Suprapubic skin (tissue), 4 donors: ENCODE data around the gene RGS1. TPM values are rescaled to one million over a fixed set of nuclear protein-coding genes. Genes with fewer than 3 reads are reported as not detected.

ENCODE experiments used
- DNase-seq, 2 donors: peaks; one replicate each; pipeline ENCODE4 v3.0.0-alpha.2; 2019; ENCODE audit warnings: low spot score in 2 of 2
- H3K27ac ChIP-seq: fragments of 200-600 bp; sonication (generic); one replicate; pipeline ENCODE4 v1.5.1; 2019
- H3K27me3 ChIP-seq: fragments of 200-600 bp; sonication (generic); one replicate; pipeline ENCODE4 v1.5.1; 2019
- H3K36me3 ChIP-seq: fragments of 200-600 bp; sonication (generic); one replicate; pipeline ENCODE4 v1.5.1; 2019
- H3K4me1 ChIP-seq: fragments of 200-600 bp; sonication (generic); one replicate; pipeline ENCODE4 v1.5.1; 2019
- H3K4me3 ChIP-seq: fragments of 200-600 bp; sonication (generic); one replicate; pipeline ENCODE4 v1.5.1; 2019; ENCODE audit warnings: mild to moderate bottlenecking
- H3K9me3 ChIP-seq: fragments of 200-600 bp; sonication (generic); one replicate; pipeline ENCODE4 v1.5.1; 2019
- EP300 ChIP-seq: sonication (generic); formaldehyde crosslinking; IDR thresholded peaks from one replicate; pipeline ENCODE4 v1.6.1; 2017; ENCODE audit warnings: antibody characterized with exemption
- POLR2A ChIP-seq, 2 donors: fragments of 450-650 bp; IDR thresholded peaks; one replicate each; pipeline ENCODE4 v1.6.1; 2017; ENCODE audit warnings: antibody characterized with exemption in 2 of 2, mild to moderate bottlenecking in 2 of 2, moderate library complexity in 2 of 2
- POLR2AphosphoS5 ChIP-seq, 3 donors: sonication (generic); formaldehyde crosslinking; IDR thresholded peaks; one replicate each; pipeline ENCODE4 v1.6.1; 2017; ENCODE audit warnings: antibody characterized with exemption in 3 of 3
- WGBS: methylation state at CpG from one replicate; pipeline ENCODE4 v1.1.5; 2018; 5-methylcytosine and 5-hydroxymethylcytosine counted together
- total RNA-seq, 4 donors: library from RNA; depleted of rRNA; stranded (reverse); fragments of >200 nt; gene quantifications; one replicate each; pipeline ENCODE4 v1.1.0, GENCODE V29; 2016
- TF ChIP-seq, protein P1 (sequence below), 2 donors: fragments of 200-600 bp in 1 of 2; fragments of 450-650 bp in 1 of 2; sonication (generic) in 1 of 2; IDR thresholded peaks; one replicate each; pipeline ENCODE4 v1.5.1; 2016 to 2019; ENCODE audit warnings: antibody characterized with exemption in 2 of 2, mild to moderate bottlenecking in 1 of 2, moderate library complexity in 1 of 2

The RGS1 gene
- total RNA-seq, 4 donors from 2014 or later = 5.3 to 20.8 (median 13.8) TPM

- Histone ChIP-seq H3K4me1 (peaks cover 2% of the 10 kb centered on the region), H3K27me3 (no peaks in the 10 kb centered on the region), H3K36me3 (no peaks in the 10 kb centered on the region), H3K27ac (no peak overlapping the region), H3K4me3 (no peak overlapping the region), H3K9me3 (no peaks in the 10 kb centered on the region)
- TF ChIP-seq EP300 (no peak), POLR2AphosphoS5 (IDR thresholded peaks at IDR 0.05) (no peak)
- TF ChIP-seq, protein P1, sequence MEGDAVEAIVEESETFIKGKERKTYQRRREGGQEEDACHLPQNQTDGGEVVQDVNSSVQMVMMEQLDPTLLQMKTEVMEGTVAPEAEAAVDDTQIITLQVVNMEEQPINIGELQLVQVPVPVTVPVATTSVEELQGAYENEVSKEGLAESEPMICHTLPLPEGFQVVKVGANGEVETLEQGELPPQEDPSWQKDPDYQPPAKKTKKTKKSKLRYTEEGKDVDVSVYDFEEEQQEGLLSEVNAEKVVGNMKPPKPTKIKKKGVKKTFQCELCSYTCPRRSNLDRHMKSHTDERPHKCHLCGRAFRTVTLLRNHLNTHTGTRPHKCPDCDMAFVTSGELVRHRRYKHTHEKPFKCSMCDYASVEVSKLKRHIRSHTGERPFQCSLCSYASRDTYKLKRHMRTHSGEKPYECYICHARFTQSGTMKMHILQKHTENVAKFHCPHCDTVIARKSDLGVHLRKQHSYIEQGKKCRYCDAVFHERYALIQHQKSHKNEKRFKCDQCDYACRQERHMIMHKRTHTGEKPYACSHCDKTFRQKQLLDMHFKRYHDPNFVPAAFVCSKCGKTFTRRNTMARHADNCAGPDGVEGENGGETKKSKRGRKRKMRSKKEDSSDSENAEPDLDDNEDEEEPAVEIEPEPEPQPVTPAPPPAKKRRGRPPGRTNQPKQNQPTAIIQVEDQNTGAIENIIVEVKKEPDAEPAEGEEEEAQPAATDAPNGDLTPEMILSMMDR (IDR thresholded peaks at IDR 0.05) = peak; percentile 2 to 29
- DNase-seq = no peak
- WGBS = 55% methylated on average over 3 of the region's 3 CpGs
These were observed 34.7 kb downstream of the RGS1 start for GRCh38 chr1:192610112-192610889.

DNA sequence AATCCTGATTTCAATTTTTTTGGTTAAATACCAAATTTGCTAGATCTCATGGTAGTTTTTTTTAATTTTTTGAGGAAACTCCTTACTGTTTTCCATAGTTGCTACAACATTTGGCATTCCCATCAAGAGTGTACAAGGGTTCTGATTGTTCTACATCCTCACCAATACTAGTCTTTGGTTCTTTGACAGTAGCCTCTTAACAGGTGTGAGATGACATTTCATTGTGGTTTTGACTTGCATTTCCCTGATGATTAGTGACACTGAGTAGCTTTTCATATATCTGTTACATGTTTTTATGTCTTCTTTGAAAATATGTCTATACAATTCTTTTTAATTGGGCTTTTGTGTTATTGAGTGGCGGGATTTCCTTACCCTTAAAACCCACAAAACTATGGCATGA lies 39.5 kb downstream of the RGS1 start:
- H3K9me3 ChIP-seq = no peaks in the 10 kb centered on the region
- WGBS = 94% methylated on average over 1 of the region's 1 CpG
- H3K27ac ChIP-seq = no peak overlapping the region
- DNase-seq = no peak
- no peaks in the 10 kb centered on the region for H3K4me1 ChIP-seq
- TF ChIP-seq EP300 (no peak), POLR2A (IDR thresholded peaks at IDR 0.05) (no peak), POLR2AphosphoS5 (IDR thresholded peaks at IDR 0.05) (no peak)
- TF ChIP-seq, protein P1 (IDR thresholded peaks at IDR 0.05) = no peak
- H3K4me3 ChIP-seq = no peak overlapping the region
- no peaks in the 10 kb centered on the region for H3K27me3 ChIP-seq
- H3K36me3 ChIP-seq = no peaks in the 10 kb centered on the region

- no peaks in the 10 kb centered on the region for H3K27me3 ChIP-seq
- TF ChIP-seq, protein P1 (IDR thresholded peaks at IDR 0.05) = no peak
- H3K4me3 ChIP-seq = no peak overlapping the region
- no peaks in the 10 kb centered on the region for H3K9me3 ChIP-seq
- DNase-seq = no peak
- H3K4me1 ChIP-seq = no peaks in the 10 kb centered on the region
- H3K27ac ChIP-seq = no peak overlapping the region
- H3K36me3 ChIP-seq = no peaks in the 10 kb centered on the region
These were observed 44.6 kb downstream of the RGS1 start for GRCh38 chr1:192620071-192620635.

DNA sequence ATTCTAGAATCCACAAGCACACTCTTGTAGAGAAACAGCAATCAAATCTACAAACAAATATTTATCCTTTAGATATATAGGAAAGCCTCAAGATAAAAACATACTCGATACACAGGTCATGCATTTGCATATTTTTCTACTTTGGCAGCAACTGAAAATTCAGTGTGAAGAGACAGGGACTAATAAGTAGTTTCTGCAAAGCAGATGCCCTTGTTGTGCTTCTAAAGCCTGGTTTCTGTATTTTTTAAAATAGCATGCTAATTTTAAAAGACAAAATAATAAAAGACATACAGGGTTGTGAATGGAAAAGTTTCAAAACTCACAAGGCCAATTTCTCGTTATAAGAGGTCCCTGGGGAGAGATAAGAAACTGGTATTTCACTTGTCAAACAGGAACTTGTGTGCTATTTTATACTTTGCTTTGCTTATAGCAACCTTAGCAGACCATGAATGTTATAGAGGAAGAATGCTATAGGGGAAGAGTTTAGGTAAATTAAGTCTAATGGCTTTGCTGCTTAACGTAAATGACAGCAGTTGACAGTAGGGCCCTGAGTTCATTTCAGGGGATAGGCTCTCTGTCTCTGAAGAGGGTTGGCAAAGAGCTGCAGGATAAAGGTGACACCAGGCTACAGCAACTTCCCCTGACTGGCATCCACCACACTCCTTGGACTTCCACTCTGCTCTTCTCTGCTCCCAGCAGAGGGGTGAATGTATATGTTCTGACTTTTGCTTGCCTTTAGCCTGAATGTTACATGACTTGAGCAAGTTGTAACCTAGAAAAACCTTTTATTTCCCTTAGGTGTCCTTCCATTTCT lies 51.0 kb downstream of the RGS1 start:
- TF ChIP-seq POLR2A (IDR thresholded peaks at IDR 0.05) = no peak
- no peak for TF ChIP-seq EP300
- TF ChIP-seq POLR2AphosphoS5 (IDR thresholded peaks at IDR 0.05) = no peak
- TF ChIP-seq, protein P1 (IDR thresholded peaks at IDR 0.05) = no peak
- DNase-seq = no peak
- peaks cover 2% of the 10 kb centered on the region for H3K4me1 ChIP-seq
- H3K27ac ChIP-seq = no peak overlapping the region
- H3K27me3 ChIP-seq = no peaks in the 10 kb centered on the region
- H3K36me3 ChIP-seq = no peaks in the 10 kb centered on the region
- H3K4me3 ChIP-seq = no peak overlapping the region
- WGBS = 40% methylated on average over 3 of the region's 3 CpGs
- no peaks in the 10 kb centered on the region for H3K9me3 ChIP-seq

DNA sequence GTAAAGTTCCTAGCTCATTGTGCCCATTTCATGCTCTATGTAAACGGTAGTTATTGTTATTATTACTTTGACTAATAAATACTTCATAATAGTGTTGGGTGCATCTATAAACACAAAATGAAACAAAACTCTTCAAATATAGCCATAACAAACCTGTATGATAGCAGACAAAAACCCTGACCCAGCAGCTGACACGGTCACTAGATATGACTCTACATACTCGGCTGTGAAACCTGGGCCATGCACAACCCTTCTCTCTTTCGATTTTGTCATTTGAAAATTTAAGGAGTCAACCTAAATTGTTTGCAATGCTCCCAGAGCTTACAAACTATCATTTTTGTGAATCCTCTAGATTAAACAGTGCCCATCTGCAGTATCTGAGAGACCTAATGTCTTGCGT lies 52.3 kb downstream of the RGS1 start:
- H3K27ac ChIP-seq = no peak overlapping the region
- DNase-seq = no peak
- H3K4me1 ChIP-seq = peaks cover 2% of the 10 kb centered on the region
- WGBS = 89% methylated on average over 5 of the region's 5 CpGs
- no peak overlapping the region for H3K4me3 ChIP-seq
- no peaks in the 10 kb centered on the region for H3K27me3 ChIP-seq
- no peaks in the 10 kb centered on the region for H3K9me3 ChIP-seq
- H3K36me3 ChIP-seq = no peaks in the 10 kb centered on the region
- TF ChIP-seq POLR2A (IDR thresholded peaks at IDR 0.05) (no peak), POLR2AphosphoS5 (IDR thresholded peaks at IDR 0.05) (no peak), EP300 (no peak)
- TF ChIP-seq, protein P1 (IDR thresholded peaks at IDR 0.05) = no peak
